ENCODE data around the gene POC5.

Gene POC5, protein sequence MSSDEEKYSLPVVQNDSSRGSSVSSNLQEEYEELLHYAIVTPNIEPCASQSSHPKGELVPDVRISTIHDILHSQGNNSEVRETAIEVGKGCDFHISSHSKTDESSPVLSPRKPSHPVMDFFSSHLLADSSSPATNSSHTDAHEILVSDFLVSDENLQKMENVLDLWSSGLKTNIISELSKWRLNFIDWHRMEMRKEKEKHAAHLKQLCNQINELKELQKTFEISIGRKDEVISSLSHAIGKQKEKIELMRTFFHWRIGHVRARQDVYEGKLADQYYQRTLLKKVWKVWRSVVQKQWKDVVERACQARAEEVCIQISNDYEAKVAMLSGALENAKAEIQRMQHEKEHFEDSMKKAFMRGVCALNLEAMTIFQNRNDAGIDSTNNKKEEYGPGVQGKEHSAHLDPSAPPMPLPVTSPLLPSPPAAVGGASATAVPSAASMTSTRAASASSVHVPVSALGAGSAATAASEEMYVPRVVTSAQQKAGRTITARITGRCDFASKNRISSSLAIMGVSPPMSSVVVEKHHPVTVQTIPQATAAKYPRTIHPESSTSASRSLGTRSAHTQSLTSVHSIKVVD

DNA sequence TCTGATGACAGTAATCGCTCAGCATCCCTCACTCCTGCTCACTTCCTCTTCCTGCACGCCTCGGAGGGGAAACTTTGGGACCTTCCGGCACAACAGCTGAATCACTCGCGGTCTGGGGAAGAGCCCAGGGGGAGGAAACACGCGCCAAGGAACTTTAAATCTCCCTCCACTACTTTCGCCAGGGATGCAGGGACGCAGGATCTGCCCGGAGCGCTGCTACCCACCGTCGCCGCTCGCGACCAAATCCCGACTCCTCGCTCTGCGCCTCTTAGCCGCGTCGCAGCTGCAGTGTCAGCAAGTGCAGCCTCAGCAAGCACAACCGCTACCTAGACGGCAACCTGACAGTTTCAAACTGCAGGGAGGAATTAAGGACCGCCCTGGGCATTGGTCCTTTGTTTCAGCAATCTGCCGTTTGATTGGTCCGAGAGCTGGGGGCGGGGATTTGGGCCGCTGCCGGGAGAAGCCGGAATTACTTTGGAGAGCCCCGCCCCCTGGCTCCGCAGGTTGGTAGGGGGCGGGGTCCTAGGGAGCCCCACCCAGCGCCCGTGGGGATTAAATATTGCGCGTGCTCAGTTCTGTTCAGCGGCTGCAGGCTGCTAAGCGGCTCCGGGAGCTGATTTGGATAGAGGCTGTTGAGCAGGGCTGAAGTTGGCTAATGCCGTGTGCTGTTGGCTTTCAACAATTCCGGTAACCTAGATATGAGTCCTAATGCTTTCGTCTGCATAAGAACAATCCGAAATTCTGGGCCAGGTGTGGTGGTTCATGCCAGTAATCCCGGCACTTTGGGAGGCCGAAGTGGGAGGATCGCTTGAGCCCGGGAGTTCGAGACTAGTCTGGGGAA, at the start of gene POC5:
Gene POC5 (minus strand): TSS at position 356 of the 841 bp plus-strand sequence. CDS start 4,500 bp downstream, outside the sequence.
- TF ChIP-seq, protein P1, sequence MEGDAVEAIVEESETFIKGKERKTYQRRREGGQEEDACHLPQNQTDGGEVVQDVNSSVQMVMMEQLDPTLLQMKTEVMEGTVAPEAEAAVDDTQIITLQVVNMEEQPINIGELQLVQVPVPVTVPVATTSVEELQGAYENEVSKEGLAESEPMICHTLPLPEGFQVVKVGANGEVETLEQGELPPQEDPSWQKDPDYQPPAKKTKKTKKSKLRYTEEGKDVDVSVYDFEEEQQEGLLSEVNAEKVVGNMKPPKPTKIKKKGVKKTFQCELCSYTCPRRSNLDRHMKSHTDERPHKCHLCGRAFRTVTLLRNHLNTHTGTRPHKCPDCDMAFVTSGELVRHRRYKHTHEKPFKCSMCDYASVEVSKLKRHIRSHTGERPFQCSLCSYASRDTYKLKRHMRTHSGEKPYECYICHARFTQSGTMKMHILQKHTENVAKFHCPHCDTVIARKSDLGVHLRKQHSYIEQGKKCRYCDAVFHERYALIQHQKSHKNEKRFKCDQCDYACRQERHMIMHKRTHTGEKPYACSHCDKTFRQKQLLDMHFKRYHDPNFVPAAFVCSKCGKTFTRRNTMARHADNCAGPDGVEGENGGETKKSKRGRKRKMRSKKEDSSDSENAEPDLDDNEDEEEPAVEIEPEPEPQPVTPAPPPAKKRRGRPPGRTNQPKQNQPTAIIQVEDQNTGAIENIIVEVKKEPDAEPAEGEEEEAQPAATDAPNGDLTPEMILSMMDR (IDR thresholded peaks at IDR 0.05), result no peak
- Histone ChIP-seq H3K27ac (peak within 1 kb of the TSS; percentile 14 to 95), H3K4me3 (peak within 1 kb of the TSS; percentile 90)
- DNase-seq (ENCODE audit: low spot score), result peak; percentile 98

DNA sequence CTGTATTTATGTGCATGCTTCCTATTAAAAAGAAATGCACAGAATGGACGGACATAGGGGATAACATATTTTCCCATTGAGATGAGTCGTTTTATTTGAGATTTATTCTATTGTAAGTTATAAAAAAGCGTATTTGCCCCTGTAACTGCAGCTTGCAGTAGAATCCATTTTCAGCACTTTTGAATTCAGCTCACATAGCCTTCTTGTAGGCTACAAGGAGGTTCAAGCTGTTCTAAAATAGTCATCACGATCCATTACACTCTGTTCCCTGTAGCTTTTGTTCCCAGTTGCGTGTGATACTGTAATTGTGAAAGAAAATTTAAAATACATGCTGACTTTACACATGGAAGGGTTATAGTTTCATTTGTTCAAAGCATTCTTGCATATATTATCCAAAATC, 40.9 kb upstream of the POC5 start:
- TF ChIP-seq, protein P1 (IDR thresholded peaks at IDR 0.05), result no peak
- H3K27ac ChIP-seq, result no peak overlapping the region
- DNase-seq (ENCODE audit: low spot score), result no peak
- H3K4me3 ChIP-seq, result no peak overlapping the region

DNA sequence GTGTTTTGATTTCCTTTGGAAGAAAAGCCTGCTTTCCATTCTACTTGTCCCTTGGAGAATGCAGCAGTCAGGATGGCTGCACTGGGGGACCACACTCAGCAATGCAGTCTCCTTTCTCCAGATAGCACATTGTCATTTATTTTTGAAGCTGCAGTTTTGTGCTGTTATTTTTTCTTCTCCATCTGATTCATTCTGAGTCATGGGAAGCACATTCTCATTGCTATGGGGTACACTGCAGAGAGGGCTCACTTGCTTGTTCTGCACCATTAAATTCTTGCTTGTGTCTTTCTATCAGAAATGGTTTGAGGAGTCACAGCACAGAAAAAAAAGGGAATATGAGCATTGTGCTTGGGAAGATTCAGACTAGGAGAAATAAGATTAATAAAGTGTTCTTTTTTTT, 39.7 kb upstream of the POC5 start:
- H3K27ac ChIP-seq, result no peak overlapping the region
- no peak overlapping the region for H3K4me3 ChIP-seq
- TF ChIP-seq, protein P1 (IDR thresholded peaks at IDR 0.05), result no peak
- no peak for DNase-seq (ENCODE audit: low spot score)

DNA sequence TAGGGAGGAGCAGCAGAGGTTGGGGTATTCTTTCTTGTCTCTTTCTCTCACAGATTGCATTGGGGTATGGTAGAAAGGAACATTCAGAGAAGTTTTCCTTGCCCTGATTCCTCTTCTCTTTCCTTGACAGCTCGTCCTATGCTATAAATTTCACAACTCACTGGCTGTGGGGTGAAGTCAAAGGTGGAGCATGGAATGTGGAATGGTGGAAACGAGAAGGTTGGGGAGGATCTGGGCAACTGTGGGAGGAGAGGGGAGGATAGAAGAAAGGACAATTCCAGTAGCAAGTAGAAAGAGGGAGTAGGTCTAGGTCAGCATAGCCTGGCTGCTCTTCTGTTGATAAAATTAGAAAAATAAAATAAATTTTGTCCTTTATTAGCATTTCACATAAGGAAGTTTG, 39.0 kb upstream of the POC5 start:
- no peak for DNase-seq (ENCODE audit: low spot score)
- H3K27ac ChIP-seq, result no peak overlapping the region
- no peak overlapping the region for H3K4me3 ChIP-seq
- TF ChIP-seq, protein P1 (IDR thresholded peaks at IDR 0.05), result no peak

DNA sequence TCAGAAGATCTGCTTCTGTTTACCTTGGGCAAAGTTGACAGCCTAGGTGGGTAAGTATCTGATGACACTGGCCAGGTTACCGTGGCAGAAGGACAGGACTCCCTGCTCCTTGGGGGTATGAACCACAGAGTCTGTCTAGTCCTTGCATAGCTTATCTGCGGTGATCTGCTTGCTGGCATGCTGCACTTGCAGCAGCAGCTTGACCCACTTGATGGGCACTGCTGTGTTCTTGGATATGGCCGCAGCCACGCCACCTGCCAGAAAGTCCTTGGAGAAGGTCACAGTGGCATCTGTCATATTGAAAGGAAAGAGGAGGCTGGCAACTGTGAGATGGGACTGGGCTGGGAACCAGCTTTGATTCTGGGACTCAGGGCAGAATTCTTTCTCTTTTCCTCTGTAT, 35.9 kb upstream of the POC5 start:
- H3K27ac ChIP-seq, result no peak overlapping the region
- no peak for DNase-seq (ENCODE audit: low spot score)
- TF ChIP-seq, protein P1 (IDR thresholded peaks at IDR 0.05), result no peak
- H3K4me3 ChIP-seq, result no peak overlapping the region

DNA sequence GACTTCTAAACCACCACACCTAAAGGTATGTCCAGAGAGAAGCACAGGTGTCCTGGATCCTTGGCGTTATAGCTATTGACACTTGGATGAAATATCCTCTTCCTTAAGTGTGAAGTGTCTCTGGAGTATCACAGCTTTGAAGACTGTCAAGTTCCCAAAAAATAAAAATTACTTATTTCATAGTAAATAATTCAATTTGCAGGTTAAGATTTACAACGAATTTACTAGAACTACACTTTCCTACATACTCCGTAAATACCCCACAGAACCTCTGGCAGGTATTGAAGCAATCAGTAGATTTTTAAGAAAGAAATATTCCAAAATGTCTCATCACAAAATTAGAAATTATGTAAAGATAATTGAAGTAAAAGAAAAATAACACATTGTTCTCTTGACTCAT, 27.1 kb upstream of the POC5 start:
- H3K27ac ChIP-seq, result no peak overlapping the region
- DNase-seq (ENCODE audit: low spot score), result no peak
- TF ChIP-seq, protein P1 (IDR thresholded peaks at IDR 0.05), result no peak
- no peak overlapping the region for H3K4me3 ChIP-seq
